GM12891 (cell line): ENCODE measurements around the gene C1orf198.

Experiments
- DNase-seq: peaks from one replicate; pipeline ENCODE4 v3.0.0; 2011; ENCODE audit warnings: low spot score; ENCODE audit not compliant: insufficient read length
- FAIRE-seq: peaks from 2 replicates; lab custom pipeline; 2011; peaks lifted over from hg19 to GRCh38; lab: Jason Lieb, UNC
- PAX5 ChIP-seq: IDR thresholded peaks from 2 replicates; pipeline ENCODE4 v1.6.1; 2011; ENCODE audit warnings: low read length, moderate library complexity, mild to moderate bottlenecking; ENCODE audit not compliant: insufficient read depth, severe bottlenecking
- POLR2A ChIP-seq: IDR thresholded peaks from 2 replicates; pipeline ENCODE4 v1.6.1; 2011; ENCODE audit warnings: low read depth, low read length, control low read depth
- POLR2AphosphoS5 ChIP-seq: IDR thresholded peaks from 2 replicates; pipeline ENCODE4 v1.6.1; 2011; ENCODE audit warnings: low read depth, low read length, control low read depth
- POU2F2 ChIP-seq: IDR thresholded peaks from 2 replicates; pipeline ENCODE4 v1.6.1; 2011; ENCODE audit warnings: low read depth, mild to moderate bottlenecking, control low read depth, low read length, moderate library complexity
- SPI1 ChIP-seq: IDR thresholded peaks from 2 replicates; pipeline ENCODE4 v1.6.1; 2011; ENCODE audit warnings: low read depth, low read length, control low read depth
- TAF1 ChIP-seq: IDR thresholded peaks from 2 replicates; pipeline ENCODE4 v1.6.1; 2011; ENCODE audit warnings: low read depth, low read length, control low read depth

The C1orf198 gene

GRCh38 chr1:230827801-230828200 is 40.5 kb downstream of the C1orf198 start:
- FAIRE-seq: no peak
- DNase-seq: no peak

GRCh38 chr1:230827081-230827681 is 41.1 kb downstream of the C1orf198 start:
- FAIRE-seq: no peak
- DNase-seq: no peak

More at GRCh38 chr1:230827801-230828200, 40.5 kb downstream of the C1orf198 start:
- TF ChIP-seq POU2F2 (no peak), POLR2A (no peak), PAX5 (no peak), TAF1 (no peak), SPI1 (no peak), POLR2AphosphoS5 (no peak)

DNA sequence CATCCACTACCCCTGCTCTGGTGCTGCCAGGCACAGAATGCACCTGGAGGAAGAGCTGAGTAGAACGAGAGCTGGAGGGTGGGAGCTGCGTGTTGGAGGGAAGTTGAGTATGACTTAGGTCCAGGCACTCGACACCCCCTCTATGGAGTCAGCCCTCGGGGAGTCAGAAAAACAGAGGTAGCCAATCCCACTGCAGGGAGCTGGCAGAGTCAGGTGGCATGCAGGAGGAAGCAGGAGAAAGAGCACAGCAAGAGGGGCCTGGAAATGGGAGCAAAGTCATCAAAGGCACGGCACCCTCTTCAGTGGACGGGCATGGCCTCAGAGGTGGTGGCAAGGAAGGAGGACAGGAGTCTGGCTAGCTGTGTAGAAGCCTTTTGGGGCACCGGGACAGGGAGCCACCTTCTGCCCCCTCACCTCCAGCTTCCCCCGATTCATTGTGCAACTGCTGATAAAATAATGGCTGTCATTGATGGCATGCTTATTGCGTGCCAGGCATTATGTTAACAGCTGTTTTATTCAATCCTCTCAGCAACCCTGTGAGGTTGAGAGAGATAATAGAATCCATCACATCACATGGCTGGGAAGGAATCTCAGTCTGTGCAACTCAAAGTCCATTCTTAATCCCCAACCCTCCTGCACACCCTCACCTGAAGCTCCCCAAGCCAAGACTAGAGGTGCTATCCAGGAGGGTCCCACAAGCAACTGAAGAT is 42.0 kb downstream of the C1orf198 start:
- FAIRE-seq: no peak
- no peak for DNase-seq
- TF ChIP-seq PAX5 (no peak), POU2F2 (no peak), TAF1 (no peak), POLR2A (no peak), POLR2AphosphoS5 (no peak)

More at GRCh38 chr1:230827081-230827681, 41.1 kb downstream of the C1orf198 start:
- TF ChIP-seq TAF1 (no peak), POLR2A (no peak), SPI1 (no peak), PAX5 (no peak)

DNA sequence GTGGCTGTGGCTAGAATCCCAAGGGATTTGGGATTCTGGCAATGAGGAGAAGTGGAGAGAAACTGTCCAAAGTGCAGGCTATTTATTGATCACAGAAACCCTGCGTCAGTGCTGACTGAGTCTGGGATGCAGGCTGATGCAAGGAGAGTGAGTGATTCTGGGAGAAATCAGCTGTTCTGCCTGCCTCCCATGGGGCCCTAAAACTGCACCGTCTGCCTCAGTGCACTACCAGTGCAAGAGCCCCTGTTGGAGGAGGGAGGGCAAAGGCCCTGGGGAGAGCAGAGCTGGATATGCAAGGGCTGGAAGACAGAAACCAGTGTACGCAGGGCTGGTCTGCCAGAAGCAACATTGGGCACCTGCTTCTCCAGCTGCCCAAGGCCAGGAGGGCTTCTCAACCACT is 42.6 kb downstream of the C1orf198 start:
- FAIRE-seq: no peak
- DNase-seq: no peak
- TF ChIP-seq SPI1 (no peak), POLR2A (no peak), POLR2AphosphoS5 (no peak), PAX5 (no peak), TAF1 (no peak), POU2F2 (no peak)

DNA sequence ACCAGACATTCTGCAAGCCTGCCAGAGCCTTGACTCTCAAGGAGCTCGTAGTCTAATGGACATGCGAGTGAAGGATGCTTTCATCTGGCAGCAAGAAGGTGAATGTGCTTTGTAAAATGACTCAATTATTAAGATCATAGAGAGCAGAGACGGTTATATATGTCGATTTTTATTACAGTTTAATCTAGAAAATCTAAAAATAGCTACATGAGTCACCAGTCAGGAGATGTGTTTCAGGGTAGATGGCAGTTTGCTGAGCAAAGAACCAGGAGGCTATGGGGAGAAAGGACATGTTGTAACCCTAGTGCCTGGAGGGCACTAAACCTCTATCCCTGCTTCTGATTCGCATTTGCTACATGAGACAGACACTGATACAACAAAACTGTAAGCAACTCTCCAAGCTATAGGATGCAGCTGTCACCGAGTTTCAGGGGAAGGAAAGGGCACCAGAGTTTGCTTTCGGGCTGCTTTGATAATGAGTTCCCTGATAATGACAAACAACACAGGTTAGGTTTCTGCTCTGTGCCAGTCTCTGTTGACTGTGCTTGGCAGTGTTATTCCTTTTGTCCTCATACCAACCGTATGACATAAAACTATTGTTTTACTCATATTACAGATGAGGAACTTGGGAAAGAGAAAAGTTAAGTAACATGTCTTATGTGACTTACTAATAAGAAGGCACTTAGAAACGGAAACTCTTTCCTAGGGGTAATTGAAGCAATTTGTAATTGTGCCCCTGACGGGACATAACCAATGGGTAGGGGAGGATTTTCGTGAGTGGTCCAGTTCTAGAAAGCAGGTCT is 43.2 kb downstream of the C1orf198 start:
- FAIRE-seq: no peak
- no peak for TF ChIP-seq TAF1
- TF ChIP-seq POLR2A: no peak
- TF ChIP-seq SPI1: no peak
- no peak for DNase-seq

GRCh38 chr1:230824551-230824918 is 43.8 kb downstream of the C1orf198 start:
- no peak for TF ChIP-seq POU2F2
- no peak for DNase-seq
- no peak for FAIRE-seq

DNA sequence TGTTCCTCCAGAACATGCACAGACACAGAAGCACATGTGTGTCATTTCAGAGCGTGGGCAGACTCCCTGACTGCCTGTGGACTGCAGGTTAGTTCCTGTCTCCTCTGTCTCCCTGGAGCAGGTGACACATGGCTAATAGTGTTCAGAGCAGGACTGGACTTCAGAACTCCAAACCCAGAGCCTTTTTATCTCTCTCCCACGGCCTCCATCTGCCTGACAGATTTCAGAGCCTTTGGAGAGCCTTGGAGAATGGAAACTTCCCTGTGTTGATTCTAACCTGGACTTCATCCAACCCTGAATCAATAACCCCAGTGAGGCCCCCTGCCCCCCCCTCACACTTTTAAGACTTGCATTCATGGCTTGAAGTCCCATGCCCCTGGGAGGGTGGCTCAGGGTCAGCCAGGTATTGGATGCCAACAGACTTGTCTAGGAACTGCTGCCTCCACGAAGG is 44.4 kb downstream of the C1orf198 start:
- no peak for FAIRE-seq
- TF ChIP-seq POLR2AphosphoS5 (no peak), POLR2A (no peak), POU2F2 (no peak), SPI1 (no peak), PAX5 (no peak), TAF1 (no peak)
- no peak for DNase-seq

- DNase-seq (no peak), FAIRE-seq (no peak)
- TF ChIP-seq PAX5: no peak
- TF ChIP-seq POLR2AphosphoS5: no peak
- TF ChIP-seq POU2F2: no peak
- no peak for TF ChIP-seq TAF1
- no peak for TF ChIP-seq SPI1
- TF ChIP-seq POLR2A: no peak
Measured at GRCh38 chr1:230823426-230823825, 44.9 kb downstream of the C1orf198 start.

- TF ChIP-seq TAF1: no peak
- no peak for TF ChIP-seq POLR2A
- no peak for TF ChIP-seq PAX5
- no peak for TF ChIP-seq POU2F2
- TF ChIP-seq POLR2AphosphoS5: no peak
- no peak for TF ChIP-seq SPI1
- no peak for DNase-seq
- FAIRE-seq: no peak
Measured at GRCh38 chr1:230822092-230822581, 46.2 kb downstream of the C1orf198 start.

DNA sequence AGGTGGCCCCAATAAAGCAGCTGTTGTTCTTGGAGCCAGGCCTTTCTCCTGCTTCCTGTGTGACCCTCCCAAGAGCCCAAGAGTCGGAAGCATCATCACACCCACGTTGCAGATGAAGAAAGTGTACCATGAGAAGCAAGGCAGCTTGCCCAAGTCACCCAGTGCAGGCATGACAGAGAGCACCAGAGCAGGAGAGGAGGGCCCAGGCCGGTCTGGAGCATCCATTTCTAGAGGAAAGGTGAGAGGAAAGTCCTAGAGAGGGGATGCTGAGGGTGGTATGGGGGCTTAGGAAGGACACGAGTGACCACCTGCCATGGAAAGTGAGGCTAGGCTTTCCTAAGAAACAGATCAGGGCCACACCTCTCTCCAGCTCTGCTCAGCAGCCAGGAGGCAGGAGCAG is 47.0 kb downstream of the C1orf198 start:
- TF ChIP-seq POLR2A: no peak
- no peak for TF ChIP-seq POLR2AphosphoS5
- no peak for TF ChIP-seq PAX5
- no peak for TF ChIP-seq TAF1
- no peak for TF ChIP-seq SPI1
- no peak for TF ChIP-seq POU2F2
- FAIRE-seq: no peak
- DNase-seq: no peak
